Body of pancreas (tissue), 4 donors: Measurements from ENCODE around the gene NDRG3.

Source experiments
- CTCF ChIP-seq, 7 experiments: fragments of 450-650 bp in 4 of 7; fragments of 200-600 bp in 3 of 7; sonication (generic) in 3 of 7; IDR thresholded peaks; one replicate each; pipeline ENCODE4 v1.5.1; 2016 to 2019; ENCODE audit warnings: antibody characterized with exemption in 7 of 7
- POLR2A ChIP-seq, 3 donors: fragments of 450-650 bp; IDR thresholded peaks; one replicate each; pipeline ENCODE4 v1.6.1; 2016; ENCODE audit warnings: antibody characterized with exemption in 3 of 3, mild to moderate bottlenecking in 2 of 3

- TF ChIP-seq CTCF (IDR thresholded peaks at IDR 0.05), result no peak
- no peak for TF ChIP-seq POLR2A (IDR thresholded peaks at IDR 0.05)
Measured at GRCh38 chr20:36604952-36605398, 140.9 kb downstream of the NDRG3 start.
